Measurements from ENCODE around the gene ZBTB5.

GRCh38 chr9:37430841-37431597, 34.2 kb downstream of the ZBTB5 start:
- TF ChIP-seq CTCF (conservative IDR thresholded peaks at IDR 0.05; ENCODE audit: low read depth, low read length), result no peak
- no peak for TF ChIP-seq EZH2 (IDR thresholded peaks at IDR 0.05; ENCODE audit: borderline replicate concordance, low read depth, low read length, poor library complexity, severe bottlenecking)

Measured in A673 (cell line).